HEK293 (cell line): ENCODE data around the gene RNF227.

Experiments
- CTCF ChIA-PET: fragments of 350-600 bp; formaldehyde crosslinking; extraction: SDS; loops from one replicate; lab custom pipeline; 2021; ENCODE audit warnings: antibody characterized with exemption; lab: Yijun Ruan, JAX
- POLR2A ChIA-PET: fragments of 300-600 bp; formaldehyde crosslinking; extraction: SDS; loops from one replicate; lab custom pipeline; 2020; ENCODE audit warnings: antibody characterized with exemption, inconsistent platforms; lab: Yijun Ruan, JAX
- H3K27ac ChIP-seq: fragments of 200-500 bp; sonication (Bioruptor generic); 2 replicates; pipeline ENCODE4 v1.5.1; 2014; ENCODE audit warnings: low read depth, low read length, control low read depth, inconsistent platforms; ENCODE audit errors: extremely low read depth
- H3K36me3 ChIP-seq, 2 experiments: fragments of 200-500 bp in 1 of 2; sonication (Bioruptor generic) in 1 of 2; 1 replicate in 1 of 2; 2 replicates in 1 of 2; pipeline ENCODE4 v1.5.1; 2014 to 2017; ENCODE audit warnings: inconsistent platforms in 2 of 2, low read length in 2 of 2; ENCODE audit not compliant: control insufficient read depth in 2 of 2, insufficient read depth in 1 of 2
- H3K4me1 ChIP-seq: fragments of 200-500 bp; sonication (Bioruptor generic); 2 replicates; pipeline ENCODE4 v1.5.1; 2014; ENCODE audit warnings: mild to moderate bottlenecking, low read length, inconsistent platforms; ENCODE audit not compliant: control insufficient read depth, insufficient read depth
- H3K4me3 ChIP-seq: 2 replicates; pipeline ENCODE4 v1.5.1; 2011; ENCODE audit warnings: low read depth, mild to moderate bottlenecking, control low read depth, low read length, moderate library complexity
- H3K9me3 ChIP-seq: fragments of 200-500 bp; sonication (Bioruptor generic); 2 replicates; pipeline ENCODE4 v1.5.1; 2014; ENCODE audit warnings: low read depth, low read length, inconsistent platforms; ENCODE audit not compliant: control insufficient read depth, insufficient read depth
- EGR2 ChIP-seq: fragments of 450-650 bp; formaldehyde crosslinking; IDR thresholded peaks from 2 replicates; pipeline ENCODE4 v1.5.1; 2016; ENCODE audit warnings: low read depth, missing biosample characterization, missing genetic modification characterization
- KLF10 ChIP-seq: fragments of 450-650 bp; IDR thresholded peaks from 2 replicates; pipeline ENCODE4 v1.5.1; 2018; ENCODE audit warnings: missing biosample characterization, mild to moderate bottlenecking, missing genetic modification characterization
- PRDM1 ChIP-seq: fragments of 450-650 bp; formaldehyde crosslinking; IDR thresholded peaks from 2 replicates; pipeline ENCODE4; 2016; ENCODE audit warnings: missing biosample characterization, missing genetic modification characterization
- SCRT1 ChIP-seq: fragments of 450-650 bp; formaldehyde crosslinking; IDR thresholded peaks from 2 replicates; pipeline ENCODE4 v1.5.1; 2016; ENCODE audit warnings: missing biosample characterization, missing genetic modification characterization, borderline replicate concordance
- SP7 ChIP-seq: fragments of 450-650 bp; formaldehyde crosslinking; IDR thresholded peaks from 2 replicates; pipeline ENCODE4 v1.5.1; 2016; ENCODE audit warnings: missing biosample characterization, missing genetic modification characterization
- ZBTB21 ChIP-seq: fragments of 450-650 bp; formaldehyde crosslinking; IDR thresholded peaks from 2 replicates; pipeline ENCODE4 v1.5.1; 2017; ENCODE audit warnings: missing biosample characterization, missing genetic modification characterization
- ZBTB8A ChIP-seq: fragments of 450-650 bp; formaldehyde crosslinking; IDR thresholded peaks from 2 replicates; pipeline ENCODE4 v1.5.1; 2016; ENCODE audit warnings: missing biosample characterization, missing genetic modification characterization
- ZNF394 ChIP-seq: fragments of 450-650 bp; formaldehyde crosslinking; IDR thresholded peaks from 2 replicates; pipeline ENCODE4 v1.5.1; 2016; ENCODE audit warnings: missing biosample characterization, missing genetic modification characterization, mild to moderate bottlenecking, moderate library complexity, borderline replicate concordance
- ZNF544 ChIP-seq: fragments of 450-650 bp; formaldehyde crosslinking; IDR thresholded peaks from 2 replicates; pipeline ENCODE4 v1.5.0; 2017; ENCODE audit warnings: missing biosample characterization, missing genetic modification characterization
- ZNF623 ChIP-seq: fragments of 450-650 bp; formaldehyde crosslinking; IDR thresholded peaks from 2 replicates; pipeline ENCODE4 v1.5.1; 2016; ENCODE audit warnings: missing biosample characterization, missing genetic modification characterization
- ZNF76 ChIP-seq: fragments of 450-650 bp; formaldehyde crosslinking; IDR thresholded peaks from 2 replicates; pipeline ENCODE4; 2016; ENCODE audit warnings: low read depth, missing biosample characterization, missing genetic modification characterization, borderline replicate concordance
- ZNF768 ChIP-seq: fragments of 450-650 bp; formaldehyde crosslinking; IDR thresholded peaks from 2 replicates; pipeline ENCODE4 v1.5.1; 2018; ENCODE audit warnings: missing biosample characterization, mild to moderate bottlenecking, missing genetic modification characterization
- TF ChIP-seq, protein P1 (sequence below): fragments of 450-650 bp; formaldehyde crosslinking; IDR thresholded peaks from 2 replicates; pipeline ENCODE4 v1.5.1; 2016; ENCODE audit warnings: missing biosample characterization, missing genetic modification characterization, borderline replicate concordance
- TF ChIP-seq, protein P2 (sequence below): fragments of 450-650 bp; formaldehyde crosslinking; IDR thresholded peaks from 2 replicates; pipeline ENCODE4 v1.5.1; 2016; ENCODE audit warnings: missing biosample characterization, missing genetic modification characterization, low read depth
- TF ChIP-seq, protein P3 (sequence below): fragments of 450-650 bp; formaldehyde crosslinking; IDR thresholded peaks from 2 replicates; pipeline ENCODE4 v1.5.1; 2016; ENCODE audit warnings: missing biosample characterization, missing genetic modification characterization
- TF ChIP-seq, protein P4 (sequence below): fragments of 450-650 bp; formaldehyde crosslinking; IDR thresholded peaks from 2 replicates; pipeline ENCODE4 v1.5.1; 2017; ENCODE audit warnings: missing biosample characterization, missing genetic modification characterization
- TF ChIP-seq, protein P5 (sequence below): fragments of 450-650 bp; formaldehyde crosslinking; IDR thresholded peaks from 2 replicates; pipeline ENCODE4 v1.5.1; 2016; ENCODE audit warnings: missing biosample characterization, missing genetic modification characterization

Gene RNF227

DNA sequence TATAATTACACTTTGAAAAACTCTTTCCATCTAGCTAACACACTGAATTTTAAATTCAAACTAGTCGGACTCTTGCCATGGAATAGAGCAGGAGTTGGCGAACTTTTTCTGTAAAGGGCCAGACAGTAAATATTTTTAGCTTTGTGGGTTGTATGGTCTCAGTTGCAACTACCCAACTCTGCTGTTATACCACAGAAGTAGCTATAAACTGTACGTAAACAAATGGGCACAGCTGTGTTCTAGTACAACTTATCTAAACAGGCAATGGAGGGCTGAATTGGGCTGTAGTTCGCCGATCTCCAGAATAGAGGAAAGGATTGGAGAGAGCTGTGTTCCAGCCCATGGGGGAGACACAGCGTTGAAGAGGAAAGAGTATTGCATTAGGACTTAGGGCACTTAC lies 24.7 kb upstream of the RNF227 start:
- no peak overlapping the region for H3K4me3 ChIP-seq
- ChIA-PET POLR2A (interaction anchor here (0.6 kb wide), 1 partner anchor 74 kb away, joined by 3 read pairs; no protein-coding TSS in a partner anchor), CTCF (interaction anchor here (0.9 to 1.6 kb wide), 6 partner anchors 28 to 197 kb away, joined by 3 to 9 read pairs (median 4); no protein-coding TSS in a partner anchor)
- H3K4me1 ChIP-seq: no peaks in the 10 kb centered on the region
- no peak overlapping the region for H3K27ac ChIP-seq
- H3K9me3 ChIP-seq: no peaks in the 10 kb centered on the region
- no peak for TF ChIP-seq SP7 (tag by site-specific recombination)
- no peak for TF ChIP-seq EGR2 (tag by site-specific recombination)
- TF ChIP-seq, protein P1, sequence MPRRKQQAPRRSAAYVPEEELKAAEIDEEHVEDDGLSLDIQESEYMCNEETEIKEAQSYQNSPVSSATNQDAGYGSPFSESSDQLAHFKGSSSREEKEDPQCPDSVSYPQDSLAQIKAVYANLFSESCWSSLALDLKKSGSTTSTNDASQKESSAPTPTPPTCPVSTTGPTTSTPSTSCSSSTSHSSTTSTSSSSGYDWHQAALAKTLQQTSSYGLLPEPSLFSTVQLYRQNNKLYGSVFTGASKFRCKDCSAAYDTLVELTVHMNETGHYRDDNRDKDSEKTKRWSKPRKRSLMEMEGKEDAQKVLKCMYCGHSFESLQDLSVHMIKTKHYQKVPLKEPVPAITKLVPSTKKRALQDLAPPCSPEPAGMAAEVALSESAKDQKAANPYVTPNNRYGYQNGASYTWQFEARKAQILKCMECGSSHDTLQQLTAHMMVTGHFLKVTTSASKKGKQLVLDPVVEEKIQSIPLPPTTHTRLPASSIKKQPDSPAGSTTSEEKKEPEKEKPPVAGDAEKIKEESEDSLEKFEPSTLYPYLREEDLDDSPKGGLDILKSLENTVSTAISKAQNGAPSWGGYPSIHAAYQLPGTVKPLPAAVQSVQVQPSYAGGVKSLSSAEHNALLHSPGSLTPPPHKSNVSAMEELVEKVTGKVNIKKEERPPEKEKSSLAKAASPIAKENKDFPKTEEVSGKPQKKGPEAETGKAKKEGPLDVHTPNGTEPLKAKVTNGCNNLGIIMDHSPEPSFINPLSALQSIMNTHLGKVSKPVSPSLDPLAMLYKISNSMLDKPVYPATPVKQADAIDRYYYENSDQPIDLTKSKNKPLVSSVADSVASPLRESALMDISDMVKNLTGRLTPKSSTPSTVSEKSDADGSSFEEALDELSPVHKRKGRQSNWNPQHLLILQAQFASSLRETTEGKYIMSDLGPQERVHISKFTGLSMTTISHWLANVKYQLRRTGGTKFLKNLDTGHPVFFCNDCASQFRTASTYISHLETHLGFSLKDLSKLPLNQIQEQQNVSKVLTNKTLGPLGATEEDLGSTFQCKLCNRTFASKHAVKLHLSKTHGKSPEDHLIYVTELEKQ (tag by site-specific recombination): no peak
- no peak for TF ChIP-seq ZBTB21 (tag by site-specific recombination)
- TF ChIP-seq, protein P2, sequence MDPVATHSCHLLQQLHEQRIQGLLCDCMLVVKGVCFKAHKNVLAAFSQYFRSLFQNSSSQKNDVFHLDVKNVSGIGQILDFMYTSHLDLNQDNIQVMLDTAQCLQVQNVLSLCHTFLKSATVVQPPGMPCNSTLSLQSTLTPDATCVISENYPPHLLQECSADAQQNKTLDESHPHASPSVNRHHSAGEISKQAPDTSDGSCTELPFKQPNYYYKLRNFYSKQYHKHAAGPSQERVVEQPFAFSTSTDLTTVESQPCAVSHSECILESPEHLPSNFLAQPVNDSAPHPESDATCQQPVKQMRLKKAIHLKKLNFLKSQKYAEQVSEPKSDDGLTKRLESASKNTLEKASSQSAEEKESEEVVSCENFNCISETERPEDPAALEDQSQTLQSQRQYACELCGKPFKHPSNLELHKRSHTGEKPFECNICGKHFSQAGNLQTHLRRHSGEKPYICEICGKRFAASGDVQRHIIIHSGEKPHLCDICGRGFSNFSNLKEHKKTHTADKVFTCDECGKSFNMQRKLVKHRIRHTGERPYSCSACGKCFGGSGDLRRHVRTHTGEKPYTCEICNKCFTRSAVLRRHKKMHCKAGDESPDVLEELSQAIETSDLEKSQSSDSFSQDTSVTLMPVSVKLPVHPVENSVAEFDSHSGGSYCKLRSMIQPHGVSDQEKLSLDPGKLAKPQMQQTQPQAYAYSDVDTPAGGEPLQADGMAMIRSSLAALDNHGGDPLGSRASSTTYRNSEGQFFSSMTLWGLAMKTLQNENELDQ (tag by site-specific recombination): no peak
- TF ChIP-seq, protein P3, sequence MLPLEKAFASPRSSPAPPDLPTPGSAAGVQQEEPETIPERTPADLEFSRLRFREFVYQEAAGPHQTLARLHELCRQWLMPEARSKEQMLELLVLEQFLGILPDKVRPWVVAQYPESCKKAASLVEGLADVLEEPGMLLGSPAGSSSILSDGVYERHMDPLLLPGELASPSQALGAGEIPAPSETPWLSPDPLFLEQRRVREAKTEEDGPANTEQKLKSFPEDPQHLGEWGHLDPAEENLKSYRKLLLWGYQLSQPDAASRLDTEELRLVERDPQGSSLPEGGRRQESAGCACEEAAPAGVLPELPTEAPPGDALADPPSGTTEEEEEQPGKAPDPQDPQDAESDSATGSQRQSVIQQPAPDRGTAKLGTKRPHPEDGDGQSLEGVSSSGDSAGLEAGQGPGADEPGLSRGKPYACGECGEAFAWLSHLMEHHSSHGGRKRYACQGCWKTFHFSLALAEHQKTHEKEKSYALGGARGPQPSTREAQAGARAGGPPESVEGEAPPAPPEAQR (tag by site-specific recombination): no peak
- TF ChIP-seq, protein P4, sequence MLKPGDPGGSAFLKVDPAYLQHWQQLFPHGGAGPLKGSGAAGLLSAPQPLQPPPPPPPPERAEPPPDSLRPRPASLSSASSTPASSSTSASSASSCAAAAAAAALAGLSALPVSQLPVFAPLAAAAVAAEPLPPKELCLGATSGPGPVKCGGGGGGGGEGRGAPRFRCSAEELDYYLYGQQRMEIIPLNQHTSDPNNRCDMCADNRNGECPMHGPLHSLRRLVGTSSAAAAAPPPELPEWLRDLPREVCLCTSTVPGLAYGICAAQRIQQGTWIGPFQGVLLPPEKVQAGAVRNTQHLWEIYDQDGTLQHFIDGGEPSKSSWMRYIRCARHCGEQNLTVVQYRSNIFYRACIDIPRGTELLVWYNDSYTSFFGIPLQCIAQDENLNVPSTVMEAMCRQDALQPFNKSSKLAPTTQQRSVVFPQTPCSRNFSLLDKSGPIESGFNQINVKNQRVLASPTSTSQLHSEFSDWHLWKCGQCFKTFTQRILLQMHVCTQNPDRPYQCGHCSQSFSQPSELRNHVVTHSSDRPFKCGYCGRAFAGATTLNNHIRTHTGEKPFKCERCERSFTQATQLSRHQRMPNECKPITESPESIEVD (tag by site-specific recombination): no peak
- TF ChIP-seq ZNF768 (tag by site-specific recombination): no peak
- TF ChIP-seq ZNF76: no peak
- TF ChIP-seq SCRT1: no peak
- no peak for TF ChIP-seq PRDM1 (tag by site-specific recombination)
- TF ChIP-seq KLF10 (tag by site-specific recombination): no peak
- TF ChIP-seq ZNF544: no peak
- TF ChIP-seq ZBTB8A (tag by site-specific recombination): no peak
- no peak for TF ChIP-seq ZNF394
- TF ChIP-seq, protein P5, sequence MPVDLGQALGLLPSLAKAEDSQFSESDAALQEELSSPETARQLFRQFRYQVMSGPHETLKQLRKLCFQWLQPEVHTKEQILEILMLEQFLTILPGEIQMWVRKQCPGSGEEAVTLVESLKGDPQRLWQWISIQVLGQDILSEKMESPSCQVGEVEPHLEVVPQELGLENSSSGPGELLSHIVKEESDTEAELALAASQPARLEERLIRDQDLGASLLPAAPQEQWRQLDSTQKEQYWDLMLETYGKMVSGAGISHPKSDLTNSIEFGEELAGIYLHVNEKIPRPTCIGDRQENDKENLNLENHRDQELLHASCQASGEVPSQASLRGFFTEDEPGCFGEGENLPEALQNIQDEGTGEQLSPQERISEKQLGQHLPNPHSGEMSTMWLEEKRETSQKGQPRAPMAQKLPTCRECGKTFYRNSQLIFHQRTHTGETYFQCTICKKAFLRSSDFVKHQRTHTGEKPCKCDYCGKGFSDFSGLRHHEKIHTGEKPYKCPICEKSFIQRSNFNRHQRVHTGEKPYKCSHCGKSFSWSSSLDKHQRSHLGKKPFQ: no peak
- TF ChIP-seq ZNF623: no peak
- peaks cover 89 to 90% of the 10 kb centered on the region in 2 experiments for H3K36me3 ChIP-seq
